Trophoblast cell (in vitro differentiated cells and primary cell): ENCODE data around the gene ZG16.

Source experiments
- DNase-seq, 2 donors: peaks; one replicate each; pipeline ENCODE4 v3.0.0-alpha.2; 2016
- H2AFZ ChIP-seq: 2 replicates; pipeline ENCODE4 v1.6.1; 2013; ENCODE audit warnings: low read length, moderate library complexity, mild to moderate bottlenecking; ENCODE audit not compliant: insufficient read depth, poor library complexity
- H2AK5ac ChIP-seq: 2 replicates; pipeline ENCODE4 v1.6.1; 2013; ENCODE audit warnings: mild to moderate bottlenecking, low read length
- H2BK120ac ChIP-seq: 2 replicates; pipeline ENCODE4 v1.6.1; 2013; ENCODE audit warnings: low read length, mild to moderate bottlenecking, moderate library complexity; ENCODE audit not compliant: insufficient read depth, poor library complexity
- H2BK12ac ChIP-seq: 2 replicates; pipeline ENCODE4 v1.6.1; 2013; ENCODE audit warnings: mild to moderate bottlenecking, low read length, moderate library complexity
- H2BK5ac ChIP-seq: 2 replicates; pipeline ENCODE4 v1.6.1; 2013; ENCODE audit warnings: low read length, low read depth, moderate library complexity, mild to moderate bottlenecking; ENCODE audit not compliant: poor library complexity
- H3K14ac ChIP-seq: 2 replicates; pipeline ENCODE4 v1.6.1; 2013; ENCODE audit warnings: mild to moderate bottlenecking, low read length
- H3K18ac ChIP-seq: 2 replicates; pipeline ENCODE4 v1.6.1; 2013; ENCODE audit warnings: mild to moderate bottlenecking, low read length
- H3K23ac ChIP-seq: 2 replicates; pipeline ENCODE4 v1.6.1; 2013; ENCODE audit warnings: low read length
- H3K27ac ChIP-seq: 2 replicates; pipeline ENCODE4 v1.5.1; 2013; ENCODE audit warnings: low read depth, mild to moderate bottlenecking, inconsistent platforms, low read length, moderate library complexity
- H3K27me3 ChIP-seq: 2 replicates; pipeline ENCODE4 v1.6.1; 2013; ENCODE audit warnings: inconsistent platforms, mild to moderate bottlenecking, low read length, moderate library complexity; ENCODE audit not compliant: insufficient read depth
- H3K36me3 ChIP-seq, 2 experiments: 1 replicate in 1 of 2; 2 replicates in 1 of 2; pipeline ENCODE4 v1.6.1; 2013; ENCODE audit warnings: low read length in 2 of 2, mild to moderate bottlenecking in 2 of 2, moderate library complexity in 1 of 2; ENCODE audit not compliant: insufficient read depth in 2 of 2, control insufficient read depth in 1 of 2
- H3K4ac ChIP-seq: 2 replicates; pipeline ENCODE4 v1.6.1; 2013; ENCODE audit warnings: low read depth, mild to moderate bottlenecking, low read length, moderate library complexity
- H3K4me1 ChIP-seq, 2 experiments: 1 replicate in 1 of 2; 2 replicates in 1 of 2; pipeline ENCODE4 v1.6.1; 2013; ENCODE audit warnings: low read length in 2 of 2, mild to moderate bottlenecking in 2 of 2, moderate library complexity in 1 of 2; ENCODE audit not compliant: insufficient read depth in 2 of 2, control insufficient read depth in 1 of 2
- H3K4me2 ChIP-seq: 2 replicates; pipeline ENCODE4 v1.6.1; 2013; ENCODE audit warnings: inconsistent platforms, mild to moderate bottlenecking, low read length, moderate library complexity
- H3K4me3 ChIP-seq: 2 replicates; pipeline ENCODE4 v1.5.1; 2013; ENCODE audit warnings: mild to moderate bottlenecking, low read depth, low read length, inconsistent platforms
- H3K79me1 ChIP-seq: one replicate; pipeline ENCODE4 v1.6.1; 2013; ENCODE audit warnings: low read length
- H3K79me2 ChIP-seq: 2 replicates; pipeline ENCODE4 v1.6.1; 2013; ENCODE audit warnings: low read length, mild to moderate bottlenecking; ENCODE audit not compliant: control insufficient read depth, insufficient read depth, poor library complexity
- H3K9ac ChIP-seq: 2 replicates; pipeline ENCODE4 v1.6.1; 2013; ENCODE audit warnings: mild to moderate bottlenecking, low read length
- H3K9me3 ChIP-seq: 2 replicates; pipeline ENCODE4 v1.6.1; 2013; ENCODE audit warnings: low read depth, mild to moderate bottlenecking, control low read depth, inconsistent platforms, low read length; ENCODE audit not compliant: insufficient read depth
- H4K12ac ChIP-seq: 2 replicates; pipeline ENCODE4 v1.6.1; 2013; ENCODE audit warnings: low read depth, mild to moderate bottlenecking, low read length, moderate library complexity
- H4K8ac ChIP-seq: 2 replicates; pipeline ENCODE4 v1.6.1; 2013; ENCODE audit warnings: low read depth, mild to moderate bottlenecking, low read length, moderate library complexity
- H4K91ac ChIP-seq: one replicate; pipeline ENCODE4 v1.6.1; 2013; ENCODE audit warnings: low read depth, mild to moderate bottlenecking, low read length, moderate library complexity
- WGBS: extraction: QIAGEN DNeasy Blood & Tissue Kit; methylation state at CpG from one replicate; pipeline ENCODE4 v1.1.7; 2013; ENCODE audit warnings: missing lambda C conversion rate; ENCODE audit not compliant: insufficient read length, insufficient coverage; ENCODE audit errors: extremely low coverage; 5-methylcytosine and 5-hydroxymethylcytosine counted together

Gene ZG16

GRCh38 chr16:29743475-29743826 lies 34.6 kb upstream of the ZG16 start:
- no peak overlapping the region for H3K18ac ChIP-seq
- H4K8ac ChIP-seq = no peak overlapping the region
- H2AK5ac ChIP-seq = no peak overlapping the region
- H4K91ac ChIP-seq = no peak overlapping the region
- H3K79me1 ChIP-seq = no peaks in the 10 kb centered on the region
- H3K23ac ChIP-seq = no peak overlapping the region
- no peaks in the 10 kb centered on the region for H3K27me3 ChIP-seq
- H2BK120ac ChIP-seq = no peak overlapping the region
- DNase-seq = no peak
- no peaks in the 10 kb centered on the region for H3K36me3 ChIP-seq
- H2BK12ac ChIP-seq = no peak overlapping the region
- H3K9me3 ChIP-seq = peaks cover 5% of the 10 kb centered on the region
- H4K12ac ChIP-seq = no peak overlapping the region
- no peak overlapping the region for H3K4ac ChIP-seq
- H3K79me2 ChIP-seq = no peaks in the 10 kb centered on the region
- no peak overlapping the region for H2BK5ac ChIP-seq
- no peak overlapping the region for H3K27ac ChIP-seq
- H3K4me1 ChIP-seq = peaks cover 0 to 2% of the 10 kb centered on the region in 2 experiments
- H3K9ac ChIP-seq = no peak overlapping the region
- whole genome bisulfite sequencing = no CpG with 5 or more reads among the region's 5 CpGs
- no peak overlapping the region for H3K4me3 ChIP-seq
- H3K14ac ChIP-seq = no peak overlapping the region
- no peak overlapping the region for H2AFZ ChIP-seq
- no peak overlapping the region for H3K4me2 ChIP-seq

- Histone ChIP-seq H3K27ac (no peak overlapping the region), H3K18ac (no peak overlapping the region), H2AFZ (no peak overlapping the region), H3K36me3 (no peaks in the 10 kb centered on the region), H4K8ac (no peak overlapping the region), H3K14ac (no peak overlapping the region), H3K79me2 (no peaks in the 10 kb centered on the region), H3K4me2 (no peak overlapping the region), H3K79me1 (no peaks in the 10 kb centered on the region), H4K91ac (no peak overlapping the region), H3K9me3 (peaks cover 5% of the 10 kb centered on the region), H3K27me3 (no peaks in the 10 kb centered on the region), H3K4ac (no peak overlapping the region), H3K4me3 (no peak overlapping the region), H2AK5ac (no peak overlapping the region), H2BK120ac (no peak overlapping the region), H2BK12ac (no peak overlapping the region), H3K9ac (no peak overlapping the region), H3K23ac (no peak overlapping the region), H2BK5ac (no peak overlapping the region), H3K4me1 (peaks cover 0 to 2% of the 10 kb centered on the region in 2 experiments), H4K12ac (no peak overlapping the region)
- no CpG with 5 or more reads among the region's 21 CpGs for WGBS
- no peak for DNase-seq
Observed at GRCh38 chr16:29743827-29744531, 34.1 kb upstream of the ZG16 start.

- H2AK5ac ChIP-seq = no peak overlapping the region
- no peaks in the 10 kb centered on the region for H3K36me3 ChIP-seq
- no peak for DNase-seq
- no peak overlapping the region for H2AFZ ChIP-seq
- H3K23ac ChIP-seq = no peak overlapping the region
- no peak overlapping the region for H4K8ac ChIP-seq
- H3K27ac ChIP-seq = no peak overlapping the region
- no peak overlapping the region for H2BK120ac ChIP-seq
- no CpG with 5 or more reads among the region's 20 CpGs for WGBS
- no peak overlapping the region for H3K4me2 ChIP-seq
- H3K27me3 ChIP-seq = no peaks in the 10 kb centered on the region
- peaks cover 5% of the 10 kb centered on the region for H3K9me3 ChIP-seq
- H4K12ac ChIP-seq = no peak overlapping the region
- H3K4me3 ChIP-seq = no peak overlapping the region
- H3K79me2 ChIP-seq = no peaks in the 10 kb centered on the region
- no peaks in the 10 kb centered on the region for H3K79me1 ChIP-seq
- H3K4me1 ChIP-seq = peaks cover 0 to 2% of the 10 kb centered on the region in 2 experiments
- H3K14ac ChIP-seq = no peak overlapping the region
- H2BK5ac ChIP-seq = no peak overlapping the region
- H2BK12ac ChIP-seq = no peak overlapping the region
- H4K91ac ChIP-seq = no peak overlapping the region
- H3K9ac ChIP-seq = no peak overlapping the region
- no peak overlapping the region for H3K4ac ChIP-seq
- H3K18ac ChIP-seq = no peak overlapping the region
Observed at GRCh38 chr16:29744541-29745101, 33.4 kb upstream of the ZG16 start.

GRCh38 chr16:29745121-29745852 lies 32.8 kb upstream of the ZG16 start:
- H3K4ac ChIP-seq = no peak overlapping the region
- DNase-seq = no peak

More at GRCh38 chr16:29745121-29745852, 32.8 kb upstream of the ZG16 start:
- Histone ChIP-seq H2BK12ac (no peak overlapping the region), H3K4me3 (no peak overlapping the region), H3K9me3 (peaks cover 5% of the 10 kb centered on the region), H2BK5ac (no peak overlapping the region), H3K9ac (no peak overlapping the region), H4K8ac (no peak overlapping the region), H2AK5ac (no peak overlapping the region), H3K27me3 (no peaks in the 10 kb centered on the region), H3K27ac (no peak overlapping the region), H3K79me1 (no peaks in the 10 kb centered on the region), H4K12ac (no peak overlapping the region), H2BK120ac (no peak overlapping the region), H3K23ac (no peak overlapping the region), H3K14ac (no peak overlapping the region), H3K36me3 (no peaks in the 10 kb centered on the region), H2AFZ (no peak overlapping the region), H4K91ac (no peak overlapping the region), H3K4me1 (peaks cover 0 to 2% of the 10 kb centered on the region in 2 experiments), H3K79me2 (no peaks in the 10 kb centered on the region), H3K18ac (no peak overlapping the region), H3K4me2 (no peak overlapping the region)
- no CpG with 5 or more reads among the region's 16 CpGs for WGBS
